T-helper 2 cell treated with Interferon-gamma antibody and Interleukin-4, amounts not matched to agents 100 ng/mL and 5 ng/mL, for 36 hours (primary cell): ENCODE results near the gene PCBP1. TPM values are rescaled to one million over a fixed set of nuclear protein-coding genes. Genes with fewer than 3 reads are reported as not detected.
"Not testable (repeated sequence)": the region's sequence is repeated elsewhere in the genome, so short reads cannot be mapped to it uniquely, and the experiment has no call there.

Experiments
- intact Hi-C: fragments of 100-400 bp; cut with micrococcal nuclease; formaldehyde crosslinking; loops from one replicate; pipeline ENCODE4 v1.15.1; 2023
- total RNA-seq: library from RNA; stranded (reverse); gene quantifications from 2 replicates; pipeline ENCODE4 v1.2.3, GENCODE V29; 2022

The PCBP1 gene
- total RNA-seq, 1 donor from 2014 or later = 468 TPM

DNA sequence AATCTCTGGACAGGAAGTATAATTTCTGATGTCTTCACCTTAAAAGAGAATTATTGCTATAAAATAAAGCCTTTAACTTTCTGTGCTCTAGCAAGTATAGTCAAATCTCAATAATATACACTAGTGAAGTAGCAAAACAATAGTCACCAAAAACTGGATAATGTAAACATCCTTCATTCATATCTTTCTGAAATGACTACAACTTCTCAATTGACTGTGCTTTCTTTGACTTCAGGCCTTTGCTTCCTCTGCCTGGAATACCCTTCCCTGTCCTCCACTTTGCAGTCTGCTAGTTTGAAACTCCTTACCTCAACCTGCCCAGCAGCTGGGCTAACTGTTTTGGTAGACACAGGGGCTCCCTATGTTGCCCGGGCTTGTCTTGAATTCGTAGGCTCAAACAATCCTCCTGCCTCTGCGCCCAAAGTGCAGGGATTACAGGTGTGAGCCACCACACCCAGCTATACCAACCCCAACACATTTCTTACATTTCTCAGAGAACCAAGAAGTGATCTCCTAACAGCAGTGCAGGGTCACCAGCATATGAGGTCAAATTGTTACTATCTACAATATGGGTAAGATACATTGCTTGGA, 6.6 kb upstream of the PCBP1 start:
- intact Hi-C loops = loop anchor here (10.0 kb wide), 1 partner anchor 436 kb away; the partner anchor contains the start of gene AAK1

DNA sequence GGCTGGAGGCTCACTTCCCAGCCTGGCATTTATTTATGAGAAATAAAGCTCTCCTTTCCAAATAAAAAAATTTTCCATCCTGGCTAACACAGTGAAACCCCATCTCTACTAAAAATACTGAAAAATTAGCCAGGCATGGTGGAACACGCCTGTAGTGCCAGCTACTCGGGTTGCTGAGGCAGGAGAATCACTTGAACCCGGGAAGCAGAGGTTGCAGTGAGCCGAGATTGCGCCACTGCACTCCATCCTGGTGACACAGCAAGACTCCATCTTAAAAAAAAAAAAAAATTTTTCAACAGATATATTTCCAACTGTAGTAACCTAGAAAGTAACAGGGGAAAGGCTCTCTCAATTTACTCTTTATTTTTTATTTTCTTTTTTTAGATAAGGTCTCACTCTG, 6.1 kb upstream of the PCBP1 start:
- intact Hi-C loops = loop anchor here (10.0 kb wide), 1 partner anchor 436 kb away; the partner anchor contains the start of gene AAK1

DNA sequence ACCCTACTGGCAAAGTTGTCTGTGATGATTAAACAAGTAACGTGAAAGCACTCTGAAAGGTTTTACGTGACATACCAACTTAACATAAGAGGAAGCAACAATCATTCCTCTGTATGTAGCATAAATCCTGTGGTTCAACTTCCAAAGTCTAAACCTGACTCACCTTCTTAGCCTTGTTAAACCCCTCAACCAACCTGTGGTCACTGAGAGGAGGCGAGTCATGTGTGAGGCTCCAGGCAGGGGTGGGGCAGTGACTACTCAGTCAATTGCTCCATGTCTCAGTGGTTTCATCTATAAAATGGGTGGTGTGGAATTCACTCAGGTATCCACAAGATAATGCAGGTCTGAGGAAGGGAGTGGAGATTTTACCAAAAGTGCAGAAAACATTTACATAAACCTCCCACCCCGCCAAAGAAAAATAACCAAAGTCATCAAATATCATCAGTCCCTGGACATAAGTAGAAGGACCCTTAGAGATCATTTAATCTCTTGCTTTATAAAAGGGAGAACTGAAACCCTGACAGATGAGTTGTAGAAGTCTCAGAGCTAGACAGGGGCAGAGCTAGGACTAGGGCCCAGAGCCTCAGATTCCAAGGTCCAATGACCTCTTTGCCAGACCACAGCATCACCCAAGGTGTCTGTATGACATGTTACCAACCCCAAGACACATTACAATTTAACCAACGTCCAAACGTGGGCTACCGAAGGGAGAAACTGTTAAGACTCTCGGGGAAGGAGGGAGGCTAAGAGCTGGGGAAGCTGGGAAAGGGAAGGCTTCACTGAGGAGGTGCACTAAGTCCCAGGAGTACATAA, 3.7 kb upstream of the PCBP1 start:
- intact Hi-C loops = loop anchor here (10.0 kb wide), 1 partner anchor 439 kb away; the partner anchor contains the start of gene AAK1

DNA sequence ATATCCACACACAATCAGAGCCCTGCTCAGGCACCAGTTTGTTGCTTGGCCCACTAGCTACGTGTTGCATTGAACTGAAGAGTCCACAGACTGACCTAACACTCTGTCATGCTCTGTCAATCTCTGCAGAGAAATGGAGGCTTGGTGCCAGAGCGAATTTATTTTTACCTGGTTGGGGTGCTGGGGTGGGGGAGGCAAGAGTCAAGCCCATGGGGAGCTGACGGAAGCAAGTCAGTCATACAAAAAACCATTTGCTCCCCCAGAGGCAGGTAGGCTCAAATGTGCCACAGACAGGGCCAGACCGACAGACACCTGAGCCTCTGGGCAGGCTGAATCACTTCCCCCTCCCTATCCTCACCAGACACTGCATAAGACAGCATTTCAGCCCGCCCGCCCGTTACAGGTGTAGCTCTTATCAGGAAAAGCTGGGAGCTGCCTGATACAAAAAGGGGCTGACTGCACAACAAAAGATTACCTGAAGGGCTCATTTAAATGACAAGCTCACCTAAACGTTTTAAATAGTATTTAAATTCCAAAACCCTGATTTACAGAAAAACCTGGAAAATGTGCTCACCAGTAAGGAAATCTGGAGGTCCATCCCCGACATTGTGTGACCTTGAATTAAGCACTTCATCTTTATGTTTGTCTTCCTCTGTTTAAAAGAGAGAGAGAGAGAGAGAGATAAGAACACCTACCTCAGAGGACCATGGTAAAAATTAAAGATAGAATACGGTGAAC, 2.1 kb upstream of the PCBP1 start:
- intact Hi-C loops = loop anchor here (1.0 to 10.0 kb wide), 2 partner anchors 42 to 440 kb away; partner anchors contain the start of gene AAK1

DNA sequence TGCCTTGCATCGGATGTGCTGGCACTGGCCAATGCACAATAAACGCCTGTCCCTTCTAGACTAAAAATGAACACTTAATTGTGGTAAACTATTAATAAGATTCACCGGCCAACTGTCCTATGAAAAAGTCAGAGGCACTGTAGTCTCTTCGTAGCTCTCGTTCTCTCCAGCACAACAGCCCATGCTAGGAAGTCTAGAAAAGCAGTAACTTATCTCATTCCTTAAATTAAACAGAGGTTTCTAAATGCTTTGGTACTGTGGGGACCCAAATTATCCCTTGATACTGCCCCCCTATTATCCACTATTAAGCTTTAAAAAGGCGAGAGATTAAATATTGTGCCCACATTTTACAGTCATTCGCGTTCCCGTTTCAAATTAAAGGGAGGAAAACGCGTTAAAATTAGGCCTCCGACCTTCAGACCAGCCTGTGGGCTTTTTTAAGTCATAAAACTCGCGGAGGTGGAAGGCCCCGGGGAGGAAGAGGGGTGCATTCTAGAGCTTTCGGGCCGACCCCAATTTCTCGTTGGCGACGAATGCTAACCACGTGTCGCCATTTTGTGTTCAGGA, 1.5 kb upstream of the PCBP1 start:
- intact Hi-C loops = loop anchor here (1.0 to 10.0 kb wide), 10 partner anchors 16 to 441 kb away; partner anchors contain the start of genes AAK1, SNRPG and TIA1

DNA sequence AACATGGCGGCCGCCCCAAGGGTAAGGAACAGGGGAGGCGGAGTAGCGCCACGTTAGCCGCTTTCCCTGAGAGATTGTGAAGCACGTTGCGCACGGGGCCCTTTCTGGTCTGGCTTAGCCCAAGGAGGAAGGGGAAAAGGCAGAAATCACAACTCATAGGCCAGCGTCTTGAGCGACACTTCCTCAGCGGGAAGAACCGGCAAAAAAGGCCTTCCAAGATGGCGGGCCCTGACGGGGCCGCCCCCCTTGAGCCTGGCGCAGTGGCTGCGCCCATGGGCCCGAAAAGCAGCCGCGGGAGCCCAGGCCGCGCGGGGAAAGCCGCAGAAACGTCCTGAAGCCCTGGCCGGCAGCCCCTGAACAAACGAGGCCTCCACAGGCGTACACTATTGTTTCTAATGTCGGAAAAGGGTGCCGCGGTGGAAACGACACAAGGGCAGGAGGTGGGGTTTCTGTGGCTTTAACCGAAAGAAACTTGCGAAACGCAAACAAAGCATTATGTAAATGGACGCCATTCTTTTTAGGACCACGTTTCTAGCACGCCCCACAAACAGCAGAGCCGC, 919 bp upstream of the PCBP1 start:
- intact Hi-C loops = loop anchor here (1.0 to 10.0 kb wide), 9 partner anchors 17 to 442 kb away; partner anchors contain the start of genes AAK1, SNRPG and TIA1

DNA sequence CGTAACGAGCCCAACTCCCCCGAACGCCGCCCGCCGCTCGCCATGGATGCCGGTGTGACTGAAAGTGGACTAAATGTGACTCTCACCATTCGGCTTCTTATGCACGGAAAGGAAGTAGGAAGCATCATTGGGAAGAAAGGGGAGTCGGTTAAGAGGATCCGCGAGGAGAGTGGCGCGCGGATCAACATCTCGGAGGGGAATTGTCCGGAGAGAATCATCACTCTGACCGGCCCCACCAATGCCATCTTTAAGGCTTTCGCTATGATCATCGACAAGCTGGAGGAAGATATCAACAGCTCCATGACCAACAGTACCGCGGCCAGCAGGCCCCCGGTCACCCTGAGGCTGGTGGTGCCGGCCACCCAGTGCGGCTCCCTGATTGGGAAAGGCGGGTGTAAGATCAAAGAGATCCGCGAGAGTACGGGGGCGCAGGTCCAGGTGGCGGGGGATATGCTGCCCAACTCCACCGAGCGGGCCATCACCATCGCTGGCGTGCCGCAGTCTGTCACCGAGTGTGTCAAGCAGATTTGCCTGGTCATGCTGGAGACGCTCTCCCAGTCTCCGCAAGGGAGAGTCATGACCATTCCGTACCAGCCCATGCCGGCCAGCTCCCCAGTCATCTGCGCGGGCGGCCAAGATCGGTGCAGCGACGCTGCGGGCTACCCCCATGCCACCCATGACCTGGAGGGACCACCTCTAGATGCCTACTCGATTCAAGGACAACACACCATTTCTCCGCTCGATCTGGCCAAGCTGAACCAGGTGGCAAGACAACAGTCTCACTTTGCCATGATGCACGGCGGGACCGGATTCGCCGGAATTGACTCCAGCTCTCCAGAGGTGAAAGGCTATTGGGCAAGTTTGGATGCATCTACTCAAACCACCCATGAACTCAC, 673 bp downstream of the PCBP1 start:
- intact Hi-C loops = loop anchor here (2.0 to 10.0 kb wide), 5 partner anchors 15 to 443 kb away; partner anchors contain the start of genes AAK1, SNRPG and TIA1

DNA sequence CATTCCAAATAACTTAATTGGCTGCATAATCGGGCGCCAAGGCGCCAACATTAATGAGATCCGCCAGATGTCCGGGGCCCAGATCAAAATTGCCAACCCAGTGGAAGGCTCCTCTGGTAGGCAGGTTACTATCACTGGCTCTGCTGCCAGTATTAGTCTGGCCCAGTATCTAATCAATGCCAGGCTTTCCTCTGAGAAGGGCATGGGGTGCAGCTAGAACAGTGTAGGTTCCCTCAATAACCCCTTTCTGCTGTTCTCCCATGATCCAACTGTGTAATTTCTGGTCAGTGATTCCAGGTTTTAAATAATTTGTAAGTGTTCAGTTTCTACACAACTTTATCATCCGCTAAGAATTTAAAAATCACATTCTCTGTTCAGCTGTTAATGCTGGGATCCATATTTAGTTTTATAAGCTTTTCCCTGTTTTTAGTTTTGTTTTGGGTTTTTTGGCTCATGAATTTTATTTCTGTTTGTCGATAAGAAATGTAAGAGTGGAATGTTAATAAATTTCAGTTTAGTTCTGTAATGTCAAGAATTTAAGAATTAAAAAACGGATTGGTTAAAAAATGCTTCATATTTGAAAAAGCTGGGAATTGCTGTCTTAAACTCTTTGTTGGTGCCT, 1.4 kb downstream of the PCBP1 start:
- intact Hi-C loops = loop anchor here (2.0 to 10.0 kb wide), 2 partner anchors 14 to 444 kb away; partner anchors contain the start of gene AAK1

DNA sequence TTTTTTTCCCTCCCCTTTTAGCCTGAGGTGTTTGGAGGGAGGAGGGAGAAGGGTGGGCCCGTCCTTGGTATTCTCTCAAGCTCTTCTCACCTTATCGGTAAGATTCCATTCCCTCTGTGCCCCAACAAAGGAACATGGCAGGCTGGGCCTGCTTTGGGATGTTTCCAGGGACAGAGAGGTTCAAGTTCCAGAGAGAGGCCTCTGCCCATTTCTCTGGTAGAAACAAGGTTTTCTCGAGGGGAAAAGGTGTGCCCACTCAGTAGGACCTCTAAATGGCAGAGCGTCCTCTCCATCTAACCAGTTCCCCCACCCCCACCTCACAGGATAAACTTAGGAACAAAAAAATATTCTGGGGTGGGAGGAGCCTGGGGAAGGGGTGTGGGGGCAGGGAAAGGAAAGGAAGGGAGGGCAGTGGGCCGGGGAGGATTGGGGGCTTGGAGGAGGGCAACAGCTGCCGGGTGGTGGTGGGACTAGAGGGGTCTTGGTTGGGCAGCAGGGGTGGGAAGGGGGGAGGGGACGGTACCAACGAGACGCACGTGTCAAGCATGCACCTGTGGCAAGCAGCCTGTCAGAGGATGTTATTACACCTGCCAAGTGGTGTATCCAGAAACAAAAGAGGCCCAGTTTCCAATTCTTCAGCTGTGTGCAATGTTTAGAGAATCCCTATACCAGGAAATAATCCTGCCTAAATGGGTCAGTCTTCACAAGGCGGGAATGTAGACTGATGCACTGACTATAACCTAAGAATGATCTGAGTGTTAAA, 2.1 kb downstream of the PCBP1 start:
- intact Hi-C loops = loop anchor here (2.0 to 10.0 kb wide), 2 partner anchors 13 to 445 kb away; partner anchors contain the start of gene AAK1

DNA sequence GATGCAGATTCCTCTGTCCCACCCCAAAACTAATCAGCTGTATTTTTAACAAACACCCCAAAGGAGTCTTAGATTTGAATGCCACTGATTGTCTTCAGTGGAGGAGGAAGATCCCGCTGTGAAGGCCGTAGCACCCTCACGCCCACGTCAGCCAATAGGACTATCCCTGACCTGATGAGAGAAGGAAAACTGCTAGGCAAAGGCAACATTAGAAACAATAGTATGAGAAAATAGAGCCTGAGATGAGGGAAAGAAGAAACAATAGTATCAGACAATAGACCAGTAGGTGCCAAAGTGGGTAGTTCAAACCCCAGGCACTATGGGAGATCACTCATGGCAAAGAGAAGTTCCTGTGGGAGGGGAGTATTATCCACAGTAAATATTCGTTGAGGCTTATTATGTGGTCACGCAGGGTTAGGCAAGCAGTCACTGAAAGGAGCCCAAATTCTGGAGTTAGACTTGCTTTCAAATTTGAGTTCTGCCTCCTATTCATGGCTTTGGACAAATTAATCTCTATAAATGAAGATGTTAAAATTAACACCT, 2.8 kb downstream of the PCBP1 start:
- intact Hi-C loops = loop anchor here (2.0 to 10.0 kb wide), 2 partner anchors 13 to 445 kb away; partner anchors contain the start of gene AAK1

DNA sequence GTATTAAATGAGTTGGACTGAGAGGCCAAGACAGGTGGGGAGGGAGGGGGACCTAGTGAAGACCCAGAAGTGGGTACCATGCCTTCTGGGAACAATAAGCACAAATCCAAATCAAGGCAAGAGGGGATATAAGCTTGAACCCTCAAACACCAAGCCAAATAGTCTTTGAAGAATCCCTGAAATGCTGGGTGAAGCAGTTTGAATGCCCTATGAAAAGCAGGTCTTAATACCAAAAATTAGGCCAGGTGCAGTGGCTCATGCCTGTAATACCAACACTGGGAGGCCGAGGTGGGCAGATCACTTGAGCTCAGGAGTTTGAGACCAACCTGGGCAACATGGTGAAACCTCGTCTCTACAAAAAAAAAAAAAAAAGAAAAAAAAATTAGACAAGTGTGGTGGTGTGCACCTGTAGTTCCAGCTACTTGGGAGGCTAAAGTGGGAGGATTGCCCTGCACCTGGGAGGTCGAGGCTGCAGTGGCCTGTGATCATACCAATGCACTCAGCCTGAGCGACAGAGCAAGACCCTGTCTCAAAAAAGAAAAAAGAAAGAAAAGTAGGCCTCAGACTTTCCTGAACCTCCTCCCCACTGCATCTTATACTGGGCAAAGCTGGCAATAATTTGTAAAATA, 3.5 kb downstream of the PCBP1 start:
- intact Hi-C loops = no loop called here

DNA sequence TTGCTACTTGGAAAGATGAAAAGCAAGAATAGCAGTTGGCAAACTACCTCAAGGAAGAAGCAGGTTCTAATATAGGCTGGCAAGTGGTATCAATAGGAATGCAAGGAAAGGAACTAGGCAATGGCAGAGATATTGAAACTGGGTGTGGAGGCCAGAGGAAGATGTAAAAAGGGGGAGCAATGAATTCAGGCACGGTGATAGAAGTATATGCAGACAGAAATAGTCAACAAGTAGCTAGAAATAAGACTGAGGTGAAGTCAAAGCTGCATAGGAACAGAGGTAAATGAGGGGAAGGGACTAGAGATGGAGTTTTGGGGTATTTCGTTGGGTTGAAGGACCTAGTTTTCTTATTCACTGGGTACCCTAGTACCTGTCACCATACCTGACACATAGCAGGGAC, 4.1 kb downstream of the PCBP1 start:
- intact Hi-C loops = no loop called here

DNA sequence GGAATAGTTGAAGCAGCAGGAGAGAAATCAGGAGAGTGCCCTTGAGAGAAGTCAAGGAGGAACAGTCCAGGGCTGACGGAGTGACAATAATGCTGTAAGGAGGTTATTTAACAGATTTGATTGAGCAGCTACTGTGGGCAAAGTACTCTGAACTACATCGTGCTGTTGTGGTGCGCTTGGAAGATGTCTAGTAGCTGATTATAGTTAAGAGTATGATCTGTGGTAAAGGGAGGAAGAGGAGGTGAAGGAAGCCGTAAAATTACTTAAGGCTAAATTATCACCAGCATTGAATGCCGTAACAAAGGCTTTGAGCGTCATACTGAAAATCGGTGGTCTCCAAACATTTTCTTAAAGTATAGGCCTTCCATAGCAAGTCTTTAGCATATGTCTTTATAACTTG, 4.5 kb downstream of the PCBP1 start:
- intact Hi-C loops = no loop called here

DNA sequence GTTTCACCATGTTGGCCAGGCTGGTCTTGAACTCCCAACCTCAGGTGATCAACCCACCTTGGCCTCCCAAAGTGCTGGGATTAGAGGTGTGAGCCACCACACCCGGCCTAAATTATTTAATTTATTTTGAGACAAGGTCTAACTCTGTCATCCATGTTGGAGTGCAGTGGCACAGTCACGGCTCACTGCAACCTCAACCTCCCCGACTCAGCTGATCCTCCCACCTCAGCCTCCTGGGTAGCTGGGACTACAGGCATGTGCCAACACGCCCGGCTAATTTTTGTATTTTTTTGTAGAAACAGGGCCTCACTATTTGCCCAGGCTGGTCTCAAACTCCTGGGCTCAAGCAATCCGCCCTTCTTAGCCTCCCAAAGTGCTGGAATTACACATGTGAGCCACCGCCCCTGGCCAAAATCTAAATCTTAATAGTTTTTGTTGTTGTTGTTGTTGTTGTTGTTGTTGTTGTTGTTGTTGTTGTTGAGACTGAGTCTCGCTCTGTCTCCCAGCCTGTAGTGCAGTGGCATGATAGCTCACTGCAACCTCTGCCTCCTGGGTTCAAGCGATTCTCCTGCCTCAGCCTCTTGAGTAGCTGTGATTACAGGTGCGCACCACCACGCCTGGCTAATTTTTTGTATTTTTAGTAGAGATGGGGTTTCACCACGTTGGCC, 5.4 kb downstream of the PCBP1 start:
- intact Hi-C loops = not testable (repeated sequence)

DNA sequence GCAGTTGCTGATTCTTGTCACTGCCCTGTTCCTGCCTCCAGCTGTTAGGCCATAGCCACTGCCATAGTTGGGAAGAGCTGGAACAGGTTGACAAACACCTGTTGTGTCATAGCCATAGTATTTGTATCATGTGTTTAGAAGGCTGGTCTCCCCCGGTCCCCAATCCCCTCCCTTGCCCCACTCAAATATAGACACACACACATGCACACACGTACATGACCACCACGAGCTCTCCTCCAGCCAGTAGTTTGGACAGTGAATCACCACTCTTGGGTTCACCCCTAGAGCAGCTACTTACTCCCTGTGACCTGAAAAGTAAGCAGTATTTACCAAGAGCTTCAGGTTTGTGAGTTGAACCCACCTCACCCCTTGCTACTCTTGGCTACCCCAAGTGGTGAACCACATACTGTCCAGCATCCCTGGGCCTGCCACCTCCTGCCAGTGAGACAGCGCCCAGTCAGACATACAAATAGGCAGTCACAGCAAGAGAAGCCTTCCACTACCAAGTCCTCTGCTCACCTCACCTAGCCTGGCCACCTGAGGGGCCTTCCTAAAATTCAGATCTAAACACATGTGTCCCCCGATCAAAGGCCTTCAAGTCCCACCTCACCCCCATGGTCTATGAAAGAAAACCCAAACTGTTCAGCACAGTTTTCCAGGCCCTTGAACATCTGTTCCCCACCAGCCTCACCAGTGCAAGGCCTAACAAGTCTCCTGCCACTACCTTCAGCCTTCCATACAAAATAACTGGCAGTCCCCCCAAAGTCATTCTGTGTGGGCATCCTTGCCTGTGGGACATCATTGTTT, 7.1 kb downstream of the PCBP1 start:
- intact Hi-C loops = no loop called here

DNA sequence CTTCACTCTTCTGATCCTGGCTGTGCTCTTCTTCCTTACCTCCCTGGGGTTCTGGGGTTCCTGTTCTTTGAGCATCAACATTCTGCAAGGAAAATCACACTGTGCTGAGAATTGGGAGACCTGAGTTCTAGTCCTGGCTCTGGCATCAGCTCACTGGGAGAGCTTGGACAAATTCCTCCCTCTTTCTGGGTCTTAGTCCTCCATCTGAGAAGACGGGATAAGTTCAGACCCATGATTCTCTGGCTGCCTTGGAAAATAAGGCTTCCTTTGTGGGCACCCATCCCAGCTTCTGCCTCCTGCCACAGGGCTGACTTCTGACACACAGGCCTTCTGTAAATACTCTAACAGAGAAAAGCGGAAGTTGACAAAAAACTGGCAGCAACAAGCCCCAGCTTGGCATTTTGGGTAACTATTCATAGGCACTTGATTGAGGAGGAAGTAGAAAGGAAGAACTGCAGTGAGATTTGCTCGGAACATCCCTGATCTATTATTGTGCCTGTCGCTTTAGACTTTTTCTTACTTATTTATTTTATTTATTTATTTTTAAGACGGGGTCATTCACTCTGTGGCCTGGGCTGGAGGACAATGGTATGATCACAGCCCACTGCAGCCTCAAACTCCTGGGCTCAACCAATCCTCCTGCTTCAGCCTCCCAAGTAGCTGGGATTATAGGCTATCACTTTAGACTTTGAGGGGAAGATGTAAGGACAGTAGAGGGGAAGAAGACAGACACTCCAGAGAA, 7.9 kb downstream of the PCBP1 start:
- intact Hi-C loops = no loop called here
